ENCODE results near the gene TMEM255B.

DNA sequence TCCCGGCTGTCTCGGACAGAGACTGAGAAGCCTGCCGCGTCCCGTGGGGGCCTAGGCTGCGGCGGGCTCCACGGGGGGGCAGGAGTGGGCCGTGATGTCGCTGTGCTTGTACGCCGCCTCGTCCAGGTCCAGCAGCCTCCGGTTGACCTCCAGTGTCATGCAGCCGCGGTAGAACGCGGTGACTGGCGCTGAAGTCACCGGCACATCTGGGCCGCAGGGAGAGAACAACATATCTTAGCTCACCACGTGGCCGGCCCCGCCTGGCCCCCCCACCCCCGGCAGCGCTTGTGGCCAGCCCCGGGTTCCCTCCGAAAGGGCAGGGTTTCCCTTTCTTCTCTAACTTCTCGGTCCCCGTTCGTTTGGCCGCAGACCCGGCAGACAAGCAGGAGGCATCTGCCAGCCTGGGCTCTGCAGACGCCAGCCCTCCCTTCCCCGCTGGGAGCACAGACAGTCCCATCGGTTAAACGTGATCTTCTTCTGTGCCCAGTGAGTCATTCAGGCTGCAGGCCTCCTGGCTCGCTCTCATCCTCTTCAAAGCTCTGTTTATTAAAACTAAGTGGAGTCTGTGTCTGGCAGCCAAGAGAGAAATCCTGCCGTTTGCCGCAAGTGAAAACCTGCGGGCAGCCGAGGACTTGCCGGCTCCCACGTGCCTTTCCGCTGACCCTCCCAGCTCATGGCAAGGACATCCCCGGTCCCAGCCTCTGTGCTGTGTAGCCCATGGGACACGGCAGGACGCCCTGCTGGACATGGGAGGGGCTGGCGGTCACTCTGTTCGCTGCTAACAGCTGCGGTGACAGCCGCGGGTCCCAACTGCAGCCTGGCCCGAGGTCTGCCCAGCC is 62.0 kb downstream of the TMEM255B start:
- TF ChIP-seq, protein P1, sequence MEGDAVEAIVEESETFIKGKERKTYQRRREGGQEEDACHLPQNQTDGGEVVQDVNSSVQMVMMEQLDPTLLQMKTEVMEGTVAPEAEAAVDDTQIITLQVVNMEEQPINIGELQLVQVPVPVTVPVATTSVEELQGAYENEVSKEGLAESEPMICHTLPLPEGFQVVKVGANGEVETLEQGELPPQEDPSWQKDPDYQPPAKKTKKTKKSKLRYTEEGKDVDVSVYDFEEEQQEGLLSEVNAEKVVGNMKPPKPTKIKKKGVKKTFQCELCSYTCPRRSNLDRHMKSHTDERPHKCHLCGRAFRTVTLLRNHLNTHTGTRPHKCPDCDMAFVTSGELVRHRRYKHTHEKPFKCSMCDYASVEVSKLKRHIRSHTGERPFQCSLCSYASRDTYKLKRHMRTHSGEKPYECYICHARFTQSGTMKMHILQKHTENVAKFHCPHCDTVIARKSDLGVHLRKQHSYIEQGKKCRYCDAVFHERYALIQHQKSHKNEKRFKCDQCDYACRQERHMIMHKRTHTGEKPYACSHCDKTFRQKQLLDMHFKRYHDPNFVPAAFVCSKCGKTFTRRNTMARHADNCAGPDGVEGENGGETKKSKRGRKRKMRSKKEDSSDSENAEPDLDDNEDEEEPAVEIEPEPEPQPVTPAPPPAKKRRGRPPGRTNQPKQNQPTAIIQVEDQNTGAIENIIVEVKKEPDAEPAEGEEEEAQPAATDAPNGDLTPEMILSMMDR (IDR thresholded peaks at IDR 0.05; ENCODE audit: insufficient read depth, low read length, poor library complexity, severe bottlenecking): no peak
- TF ChIP-seq EZH2phosphoT487 (conservative IDR thresholded peaks at IDR 0.05; ENCODE audit: low read length): no peak

Data from SU-DHL-6 (cell line).